ENCODE results near the gene LIMK2. TPM values are rescaled to one million over a fixed set of nuclear protein-coding genes. Genes with fewer than 3 reads are reported as not detected.

LIMK2 gene
- total RNA-seq, 1 experiment from 2014 or later: 27.9 TPM

GRCh38 chr22:31262312-31263133, 50.4 kb downstream of the LIMK2 start:
- ChIA-PET CTCF (no interaction called here), POLR2A (ENCODE audit: low non-redundant PET) (no interaction called here)
- no peak for TF ChIP-seq CTCF (conservative IDR thresholded peaks at IDR 0.05; ENCODE audit: low read depth, low read length)
- TF ChIP-seq EZH2 (IDR thresholded peaks at IDR 0.05; ENCODE audit: borderline replicate concordance, low read depth, low read length, poor library complexity, severe bottlenecking): no peak
- Histone ChIP-seq H3K9me3 (ENCODE audit: low read depth, low read length, poor library complexity, severe bottlenecking) (no peaks in the 10 kb centered on the region), H3K36me3 (ENCODE audit: insufficient read depth, low read length, poor library complexity, severe bottlenecking) (no peaks in the 10 kb centered on the region), H3K4me3 (ENCODE audit: low read depth, low read length, poor library complexity, severe bottlenecking) (no peak overlapping the region), H3K27ac (ENCODE audit: low read depth, low read length, poor library complexity, severe bottlenecking) (no peak overlapping the region), H3K4me1 (ENCODE audit: insufficient read depth, low read length, poor library complexity, severe bottlenecking) (no peaks in the 10 kb centered on the region), H3K27me3 (replicated peaks; ENCODE audit: insufficient read depth, low read depth, low read length, poor library complexity) (no peaks in the 10 kb centered on the region)
- no peak for DNase-seq (ENCODE audit: low spot score)
- no TSS peak for BruUV-seq (replicated peaks)
- intact Hi-C loops (cut with micrococcal nuclease; ENCODE audit: unreplicated experiment): no loop called here

- DNase-seq (ENCODE audit: low spot score): no peak
- POLR2A ChIA-PET (ENCODE audit: low non-redundant PET): no interaction called here
- Histone ChIP-seq H3K27ac (ENCODE audit: low read depth, low read length, poor library complexity, severe bottlenecking) (no peak overlapping the region), H3K27me3 (replicated peaks; ENCODE audit: insufficient read depth, low read depth, low read length, poor library complexity) (no peaks in the 10 kb centered on the region), H3K9me3 (ENCODE audit: low read depth, low read length, poor library complexity, severe bottlenecking) (no peaks in the 10 kb centered on the region), H3K4me3 (ENCODE audit: low read depth, low read length, poor library complexity, severe bottlenecking) (no peak overlapping the region), H3K4me1 (ENCODE audit: insufficient read depth, low read length, poor library complexity, severe bottlenecking) (no peaks in the 10 kb centered on the region), H3K36me3 (ENCODE audit: insufficient read depth, low read length, poor library complexity, severe bottlenecking) (no peaks in the 10 kb centered on the region)
- intact Hi-C loops (cut with micrococcal nuclease; ENCODE audit: unreplicated experiment): no loop called here
- BruUV-seq (replicated peaks): no TSS peak
- TF ChIP-seq EZH2 (IDR thresholded peaks at IDR 0.05; ENCODE audit: borderline replicate concordance, low read depth, low read length, poor library complexity, severe bottlenecking): no peak
- no peak for TF ChIP-seq CTCF (conservative IDR thresholded peaks at IDR 0.05; ENCODE audit: low read depth, low read length)
- CTCF ChIA-PET: no interaction called here
Measured at GRCh38 chr22:31263896-31264640, 52.0 kb downstream of the LIMK2 start.

- Histone ChIP-seq H3K4me1 (ENCODE audit: insufficient read depth, low read length, poor library complexity, severe bottlenecking) (no peaks in the 10 kb centered on the region), H3K27ac (ENCODE audit: low read depth, low read length, poor library complexity, severe bottlenecking) (no peak overlapping the region), H3K36me3 (ENCODE audit: insufficient read depth, low read length, poor library complexity, severe bottlenecking) (no peaks in the 10 kb centered on the region), H3K27me3 (replicated peaks; ENCODE audit: insufficient read depth, low read depth, low read length, poor library complexity) (no peaks in the 10 kb centered on the region), H3K9me3 (ENCODE audit: low read depth, low read length, poor library complexity, severe bottlenecking) (no peaks in the 10 kb centered on the region), H3K4me3 (ENCODE audit: low read depth, low read length, poor library complexity, severe bottlenecking) (no peak overlapping the region)
- BruUV-seq (replicated peaks): no TSS peak
- POLR2A ChIA-PET (ENCODE audit: low non-redundant PET): no interaction called here
- intact Hi-C loops (cut with micrococcal nuclease; ENCODE audit: unreplicated experiment): no loop called here
- CTCF ChIA-PET: no interaction called here
- no peak for TF ChIP-seq CTCF (conservative IDR thresholded peaks at IDR 0.05; ENCODE audit: low read depth, low read length)
- no peak for TF ChIP-seq EZH2 (IDR thresholded peaks at IDR 0.05; ENCODE audit: borderline replicate concordance, low read depth, low read length, poor library complexity, severe bottlenecking)
- no peak for DNase-seq (ENCODE audit: low spot score)
Measured at GRCh38 chr22:31268281-31268680, 56.2 kb downstream of the LIMK2 start.
